ENCODE measurements around the gene NLGN1. TPM values are rescaled to one million over a fixed set of nuclear protein-coding genes. Genes with fewer than 3 reads are reported as not detected.

Gene NLGN1
- total RNA-seq, 3 donors from 2014 or later (not counting 1 experiment from before 2014, with no cell fraction given), result not detected

DNA sequence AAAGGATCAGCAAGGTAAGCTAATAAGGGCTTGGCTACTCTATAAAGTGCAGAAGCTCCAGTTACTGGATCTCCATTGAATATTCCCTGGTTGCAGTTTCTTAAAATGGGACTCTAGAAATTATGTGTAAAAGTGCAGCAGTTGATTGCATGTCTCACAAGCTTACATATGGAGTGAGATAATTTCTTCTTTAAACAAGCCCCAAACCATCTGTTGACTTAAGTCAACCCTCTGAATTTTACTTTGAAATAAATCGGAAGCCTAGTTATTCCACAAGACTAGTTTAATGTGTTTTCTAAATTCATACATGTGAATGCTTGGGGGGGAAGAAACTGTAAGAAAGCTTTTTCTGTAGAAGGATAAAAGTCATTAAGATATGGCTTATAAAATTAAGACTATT is 664.2 kb downstream of the NLGN1 start:
- no peak overlapping the region for H3K4me3 Mint-ChIP-seq
- ATAC-seq, result no peak
- TF ChIP-seq, protein P1, sequence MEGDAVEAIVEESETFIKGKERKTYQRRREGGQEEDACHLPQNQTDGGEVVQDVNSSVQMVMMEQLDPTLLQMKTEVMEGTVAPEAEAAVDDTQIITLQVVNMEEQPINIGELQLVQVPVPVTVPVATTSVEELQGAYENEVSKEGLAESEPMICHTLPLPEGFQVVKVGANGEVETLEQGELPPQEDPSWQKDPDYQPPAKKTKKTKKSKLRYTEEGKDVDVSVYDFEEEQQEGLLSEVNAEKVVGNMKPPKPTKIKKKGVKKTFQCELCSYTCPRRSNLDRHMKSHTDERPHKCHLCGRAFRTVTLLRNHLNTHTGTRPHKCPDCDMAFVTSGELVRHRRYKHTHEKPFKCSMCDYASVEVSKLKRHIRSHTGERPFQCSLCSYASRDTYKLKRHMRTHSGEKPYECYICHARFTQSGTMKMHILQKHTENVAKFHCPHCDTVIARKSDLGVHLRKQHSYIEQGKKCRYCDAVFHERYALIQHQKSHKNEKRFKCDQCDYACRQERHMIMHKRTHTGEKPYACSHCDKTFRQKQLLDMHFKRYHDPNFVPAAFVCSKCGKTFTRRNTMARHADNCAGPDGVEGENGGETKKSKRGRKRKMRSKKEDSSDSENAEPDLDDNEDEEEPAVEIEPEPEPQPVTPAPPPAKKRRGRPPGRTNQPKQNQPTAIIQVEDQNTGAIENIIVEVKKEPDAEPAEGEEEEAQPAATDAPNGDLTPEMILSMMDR (IDR thresholded peaks at IDR 0.05), result no peak
- H3K27me3 ChIP-seq (ENCODE audit: control insufficient read depth, insufficient read depth, low read length), result no peaks in the 10 kb centered on the region
- DNase-seq, result no peak
- H3K36me3 ChIP-seq (ENCODE audit: control insufficient read depth, insufficient read depth, low read length), result no peaks in the 10 kb centered on the region
- H3K4me1 ChIP-seq (ENCODE audit: control insufficient read depth, insufficient read depth, low read length), result no peaks in the 10 kb centered on the region
- no peak overlapping the region for H3K4me3 ChIP-seq (ENCODE audit: low read length)
- H3K27ac ChIP-seq (ENCODE audit: low read length), result no peak overlapping the region
- H3K27me3 Mint-ChIP-seq (ENCODE audit: low read depth in 2 of 2), result no peaks in the 10 kb centered on the region
- H3K36me3 Mint-ChIP-seq, result no peaks in the 10 kb centered on the region
- no CpG with 5 or more reads among the region's 1 CpG for WGBS (ENCODE audit: insufficient coverage)
- H3K27ac Mint-ChIP-seq, result no peak overlapping the region
- peaks cover 19 to 25% of the 10 kb centered on the region in 2 donors for H3K9me3 Mint-ChIP-seq
- intact Hi-C loops (cut with micrococcal nuclease), result no loop called here
- H3K9me3 ChIP-seq (ENCODE audit: control insufficient read depth, insufficient read depth, low read length), result no peaks in the 10 kb centered on the region
- no peaks in the 10 kb centered on the region for H3K4me1 Mint-ChIP-seq

DNA sequence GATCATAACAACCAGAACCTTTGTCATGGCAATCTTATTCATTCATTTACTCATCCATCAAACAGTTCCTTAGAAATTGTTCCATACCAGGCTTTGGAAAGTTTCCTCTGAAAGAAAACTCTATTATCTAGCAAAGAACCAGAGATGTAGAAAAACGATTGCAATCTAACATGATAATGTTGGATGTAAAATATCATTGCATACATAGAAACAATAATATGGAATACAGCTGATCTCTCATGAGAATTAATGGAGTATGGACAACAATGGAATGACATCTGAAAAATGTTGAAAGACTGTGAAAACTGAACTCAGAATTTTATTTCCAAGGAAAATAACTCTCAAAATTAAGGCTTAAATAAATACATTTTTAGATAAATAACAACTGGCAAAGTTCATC is 665.4 kb downstream of the NLGN1 start:
- no peaks in the 10 kb centered on the region for H3K36me3 ChIP-seq (ENCODE audit: control insufficient read depth, insufficient read depth, low read length)
- H3K27me3 ChIP-seq (ENCODE audit: control insufficient read depth, insufficient read depth, low read length), result no peaks in the 10 kb centered on the region
- H3K27ac Mint-ChIP-seq, result no peak overlapping the region
- H3K9me3 Mint-ChIP-seq, result peaks cover 13 to 20% of the 10 kb centered on the region in 2 donors
- DNase-seq (no peak), ATAC-seq (no peak)
- no peaks in the 10 kb centered on the region for H3K4me1 Mint-ChIP-seq
- no peak overlapping the region for H3K4me3 Mint-ChIP-seq
- intact Hi-C loops (cut with micrococcal nuclease), result no loop called here
- H3K36me3 Mint-ChIP-seq, result no peaks in the 10 kb centered on the region
- no peak overlapping the region for H3K27ac ChIP-seq (ENCODE audit: low read length)
- no peaks in the 10 kb centered on the region for H3K27me3 Mint-ChIP-seq (ENCODE audit: low read depth in 2 of 2)
- TF ChIP-seq, protein P1 (IDR thresholded peaks at IDR 0.05), result no peak
- H3K4me1 ChIP-seq (ENCODE audit: control insufficient read depth, insufficient read depth, low read length), result no peaks in the 10 kb centered on the region
- H3K4me3 ChIP-seq (ENCODE audit: low read length), result no peak overlapping the region
- no peaks in the 10 kb centered on the region for H3K9me3 ChIP-seq (ENCODE audit: control insufficient read depth, insufficient read depth, low read length)
- WGBS (ENCODE audit: insufficient coverage), result no CpG with 5 or more reads among the region's 1 CpG

DNA sequence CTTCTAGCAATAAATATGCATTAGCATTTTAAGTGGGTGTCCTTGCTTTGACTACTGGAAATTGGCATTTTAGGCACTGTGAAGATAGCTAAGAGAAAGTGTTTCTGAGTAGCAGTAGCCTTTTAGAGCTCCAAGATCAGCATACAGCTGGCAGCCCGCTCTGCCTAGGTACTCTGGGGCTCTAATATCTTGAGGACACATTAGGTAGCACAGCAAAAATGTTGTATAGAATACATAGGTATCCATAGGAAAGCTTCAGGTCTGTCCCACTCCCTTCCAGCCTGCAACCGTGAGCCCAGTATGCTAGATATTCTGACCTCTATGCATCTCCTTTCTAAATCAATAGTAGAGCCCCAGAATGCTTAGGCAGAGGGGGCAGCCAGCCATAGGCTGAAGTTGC is 670.5 kb downstream of the NLGN1 start:
- H3K27me3 Mint-ChIP-seq (ENCODE audit: low read depth in 2 of 2), result no peaks in the 10 kb centered on the region
- H3K4me1 Mint-ChIP-seq, result no peaks in the 10 kb centered on the region
- no peak for ATAC-seq
- 86% methylated on average over 2 of the region's 2 CpGs for WGBS (ENCODE audit: insufficient coverage)
- intact Hi-C loops (cut with micrococcal nuclease), result no loop called here
- no peaks in the 10 kb centered on the region for H3K27me3 ChIP-seq (ENCODE audit: control insufficient read depth, insufficient read depth, low read length)
- H3K9me3 Mint-ChIP-seq, result peaks cover 14 to 20% of the 10 kb centered on the region in 2 donors
- no peak overlapping the region for H3K27ac ChIP-seq (ENCODE audit: low read length)
- H3K4me3 Mint-ChIP-seq, result no peak overlapping the region
- no peak for DNase-seq
- no peak overlapping the region for H3K27ac Mint-ChIP-seq
- no peak overlapping the region for H3K4me3 ChIP-seq (ENCODE audit: low read length)
- no peaks in the 10 kb centered on the region for H3K9me3 ChIP-seq (ENCODE audit: control insufficient read depth, insufficient read depth, low read length)
- H3K36me3 Mint-ChIP-seq, result no peaks in the 10 kb centered on the region
- TF ChIP-seq, protein P1 (IDR thresholded peaks at IDR 0.05), result no peak
- H3K4me1 ChIP-seq (ENCODE audit: control insufficient read depth, insufficient read depth, low read length), result no peaks in the 10 kb centered on the region
- H3K36me3 ChIP-seq (ENCODE audit: control insufficient read depth, insufficient read depth, low read length), result no peaks in the 10 kb centered on the region

DNA sequence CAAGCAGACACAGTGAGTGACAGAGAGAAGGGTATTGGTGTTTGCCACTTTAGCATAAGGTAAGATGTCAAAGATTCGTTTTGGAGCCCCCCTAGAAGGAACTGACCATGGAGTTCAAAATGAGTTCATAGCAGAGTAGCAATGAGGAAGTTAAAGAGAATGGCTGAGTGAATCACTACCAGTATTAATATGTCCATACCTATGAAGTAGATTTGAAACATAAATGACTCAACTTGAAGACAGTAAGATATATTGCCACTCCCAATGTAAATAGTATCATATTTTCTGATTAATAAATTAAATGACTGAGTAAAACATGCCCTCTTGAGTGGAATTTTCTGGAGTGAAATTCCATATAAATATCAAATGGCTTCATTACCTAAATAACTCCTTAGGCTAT is 675.1 kb downstream of the NLGN1 start:
- H3K9me3 ChIP-seq (ENCODE audit: control insufficient read depth, insufficient read depth, low read length), result no peaks in the 10 kb centered on the region
- Mint-ChIP-seq H3K4me1 (no peaks in the 10 kb centered on the region), H3K4me3 (no peak overlapping the region), H3K27me3 (ENCODE audit: low read depth in 2 of 2) (no peaks in the 10 kb centered on the region), H3K9me3 (peaks cover 8 to 11% of the 10 kb centered on the region in 2 donors), H3K36me3 (no peaks in the 10 kb centered on the region), H3K27ac (no peak overlapping the region)
- no peak overlapping the region for H3K27ac ChIP-seq (ENCODE audit: low read length)
- H3K27me3 ChIP-seq (ENCODE audit: control insufficient read depth, insufficient read depth, low read length), result no peaks in the 10 kb centered on the region
- intact Hi-C loops (cut with micrococcal nuclease), result no loop called here
- no peaks in the 10 kb centered on the region for H3K4me1 ChIP-seq (ENCODE audit: control insufficient read depth, insufficient read depth, low read length)
- WGBS (ENCODE audit: insufficient coverage), result 31% methylated on average over 1 of the region's 1 CpG
- DNase-seq (no peak), ATAC-seq (no peak)
- H3K36me3 ChIP-seq (ENCODE audit: control insufficient read depth, insufficient read depth, low read length), result no peaks in the 10 kb centered on the region
- H3K4me3 ChIP-seq (ENCODE audit: low read length), result no peak overlapping the region
- TF ChIP-seq, protein P1 (IDR thresholded peaks at IDR 0.05), result no peak
